ENCODE data around the gene SERBP1. TPM values are rescaled to one million over a fixed set of nuclear protein-coding genes. Genes with fewer than 3 reads are reported as not detected.
"Not testable (repeated sequence)": the region's sequence is repeated elsewhere in the genome, so short reads cannot be mapped to it uniquely, and the experiment has no call there.

SERBP1 gene
- total RNA-seq, 2 experiments from 2014 or later, result 280 to 297 TPM

DNA sequence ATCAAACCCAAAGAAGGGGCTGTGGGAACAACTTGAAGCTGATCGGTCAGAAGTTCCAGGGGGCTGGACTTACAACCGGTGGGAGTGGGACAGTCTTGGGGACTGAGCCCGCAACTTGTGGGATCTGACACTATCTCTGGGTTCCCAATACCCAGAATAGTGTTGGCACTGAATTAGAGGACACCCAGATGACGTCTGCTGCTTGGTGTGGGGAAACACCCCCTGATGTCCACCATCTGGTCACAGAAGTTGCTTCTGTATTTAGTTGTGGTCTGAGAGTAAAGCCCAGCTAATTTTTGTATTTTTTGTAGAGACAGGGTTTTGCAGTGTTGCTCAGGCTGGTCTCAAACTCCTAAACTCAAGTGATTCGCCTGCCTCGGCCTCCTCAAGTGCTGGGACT, 28.8 kb downstream of the SERBP1 start:
- ChIA-PET POLR2A (interaction anchor here (0.6 kb wide), 1 partner anchor 29 kb away, joined by 3 read pairs; no protein-coding TSS in a partner anchor), CTCF (interaction anchor here (1.1 kb wide), 1 partner anchor 189 kb away, joined by 4 read pairs; no protein-coding TSS in a partner anchor)
- H3K4me1 Mint-ChIP-seq (ENCODE audit: low read depth), result no peaks in the 10 kb centered on the region
- ATAC-seq, result no peak
- no peaks in the 10 kb centered on the region for H3K9me3 Mint-ChIP-seq (ENCODE audit: insufficient read depth)
- DNase-seq, result no peak
- no peak overlapping the region for H3K4me3 Mint-ChIP-seq
- H3K27me3 Mint-ChIP-seq (ENCODE audit: low read depth), result no peaks in the 10 kb centered on the region
- H3K36me3 Mint-ChIP-seq (ENCODE audit: low read depth), result peaks cover 40% of the 10 kb centered on the region
- no peak overlapping the region for H3K27ac Mint-ChIP-seq

DNA sequence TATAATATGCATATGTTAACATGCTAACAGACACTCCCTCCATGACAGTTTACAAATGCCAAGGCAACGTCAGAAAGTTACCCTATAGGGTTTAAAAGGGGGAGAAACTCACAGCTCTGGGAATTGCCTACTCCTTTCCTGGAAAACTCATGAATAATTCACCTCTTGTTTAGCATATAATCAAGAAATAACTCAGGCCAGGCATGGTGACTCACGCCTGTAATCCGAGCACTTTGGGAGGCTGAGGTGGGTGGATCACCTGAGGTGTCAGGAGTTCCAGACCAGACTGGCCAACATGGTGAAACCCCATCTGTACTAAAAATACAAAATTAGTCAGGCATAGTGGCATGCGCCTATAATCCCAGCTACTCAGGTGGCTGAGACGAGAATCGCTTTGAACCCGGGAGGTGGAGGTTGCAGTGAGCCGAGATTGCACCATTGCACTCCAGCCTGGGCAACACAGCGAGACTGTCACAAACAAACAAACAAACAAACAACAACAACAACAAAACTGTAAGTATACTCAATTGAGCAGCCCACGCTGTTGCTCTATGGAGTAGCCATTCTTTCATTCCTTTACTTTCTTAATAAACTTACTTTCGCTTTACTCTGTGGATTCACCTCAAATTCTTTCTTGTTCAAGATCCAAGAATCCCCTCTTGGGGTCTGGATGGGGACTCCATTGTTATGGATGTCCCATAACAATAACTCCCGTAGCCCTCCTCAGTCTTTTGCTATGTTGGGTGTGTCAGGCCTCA, 30.0 kb downstream of the SERBP1 start:
- DNase-seq; POLR2A ChIA-PET; H3K4me3 Mint-ChIP-seq; H3K27ac Mint-ChIP-seq; H3K9me3 Mint-ChIP-seq (ENCODE audit: insufficient read depth); H3K27me3 Mint-ChIP-seq (ENCODE audit: low read depth); H3K4me1 Mint-ChIP-seq (ENCODE audit: low read depth); CTCF ChIA-PET; ATAC-seq: not testable (repeated sequence)
- peaks cover 49% of the 10 kb centered on the region for H3K36me3 Mint-ChIP-seq (ENCODE audit: low read depth)

DNA sequence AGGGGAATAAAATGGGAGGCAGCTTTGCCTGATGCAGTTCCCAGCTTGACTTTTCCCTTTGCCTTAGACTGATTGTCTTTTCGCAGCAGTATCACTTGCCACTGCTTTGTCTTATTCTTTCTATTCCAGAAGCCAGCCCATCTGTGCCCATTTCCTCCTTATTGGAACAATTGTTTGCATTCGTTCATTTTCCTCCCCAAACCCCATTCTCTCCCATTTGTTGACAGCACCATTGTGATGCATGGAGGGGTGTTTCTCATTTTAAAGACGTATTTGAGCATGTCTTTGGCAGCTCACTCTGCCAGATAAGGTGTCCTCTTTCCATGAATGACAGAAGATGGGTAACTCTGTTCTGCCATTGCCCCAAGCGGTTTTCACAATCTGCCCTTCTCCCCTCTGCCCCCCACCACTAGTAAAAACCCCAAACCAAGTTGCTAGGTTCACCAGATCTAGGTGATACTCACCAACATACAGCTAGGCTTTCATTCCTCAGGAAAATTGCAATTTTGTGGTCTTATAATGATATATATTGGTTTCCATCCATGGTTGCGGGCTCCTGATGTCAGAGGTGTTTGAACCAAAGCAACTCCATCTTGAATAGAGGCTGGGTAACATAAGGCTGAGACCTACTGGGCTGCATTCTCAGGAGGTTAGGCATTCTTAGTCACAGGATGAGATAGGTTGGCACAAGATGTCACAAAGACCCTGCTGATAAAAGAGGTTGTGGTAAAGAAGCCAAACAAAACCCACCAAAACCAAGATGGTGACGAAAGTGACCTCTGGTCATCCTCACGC, 30.8 kb downstream of the SERBP1 start:
- Mint-ChIP-seq H3K4me3 (no peak overlapping the region), H3K27ac (no peak overlapping the region), H3K9me3 (ENCODE audit: insufficient read depth) (no peaks in the 10 kb centered on the region), H3K36me3 (ENCODE audit: low read depth) (peaks cover 47% of the 10 kb centered on the region), H3K27me3 (ENCODE audit: low read depth) (no peaks in the 10 kb centered on the region), H3K4me1 (ENCODE audit: low read depth) (no peaks in the 10 kb centered on the region)
- POLR2A ChIA-PET, result no interaction called here
- DNase-seq (no peak), ATAC-seq (no peak)
- CTCF ChIA-PET, result interaction anchor here (1.1 kb wide), 1 partner anchor 9 kb away, joined by 3 read pairs; no protein-coding TSS in a partner anchor

DNA sequence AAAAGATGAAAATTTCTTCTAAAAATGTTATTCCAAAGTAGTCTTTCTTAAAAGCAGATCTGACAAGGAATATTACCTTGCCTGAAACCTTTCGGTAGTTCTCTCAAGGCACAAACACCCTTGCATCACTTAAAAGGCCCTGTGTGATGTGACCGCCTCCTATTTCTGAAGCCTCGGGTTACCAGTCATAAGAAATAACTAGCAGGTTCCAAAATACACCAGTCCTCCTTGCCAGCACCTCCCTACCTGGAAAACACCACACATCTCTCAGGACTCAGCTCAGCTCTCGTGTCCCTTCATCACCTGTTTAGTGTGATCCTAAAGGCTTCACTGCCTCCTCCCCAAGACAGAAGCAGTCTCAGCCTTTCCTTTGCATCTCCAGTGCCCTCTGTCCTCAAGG, 35.7 kb downstream of the SERBP1 start:
- H3K4me1 Mint-ChIP-seq (ENCODE audit: low read depth), result no peaks in the 10 kb centered on the region
- ChIA-PET POLR2A (no interaction called here), CTCF (interaction anchor here (0.7 to 1.0 kb wide), 3 partner anchors 12 to 245 kb away, joined by 3 read pairs; no protein-coding TSS in a partner anchor)
- H3K4me3 Mint-ChIP-seq, result no peak overlapping the region
- DNase-seq (no peak), ATAC-seq (no peak)
- H3K27ac Mint-ChIP-seq, result no peak overlapping the region
- no peaks in the 10 kb centered on the region for H3K9me3 Mint-ChIP-seq (ENCODE audit: insufficient read depth)
- H3K36me3 Mint-ChIP-seq (ENCODE audit: low read depth), result peaks cover 62% of the 10 kb centered on the region
- H3K27me3 Mint-ChIP-seq (ENCODE audit: low read depth), result no peaks in the 10 kb centered on the region

DNA sequence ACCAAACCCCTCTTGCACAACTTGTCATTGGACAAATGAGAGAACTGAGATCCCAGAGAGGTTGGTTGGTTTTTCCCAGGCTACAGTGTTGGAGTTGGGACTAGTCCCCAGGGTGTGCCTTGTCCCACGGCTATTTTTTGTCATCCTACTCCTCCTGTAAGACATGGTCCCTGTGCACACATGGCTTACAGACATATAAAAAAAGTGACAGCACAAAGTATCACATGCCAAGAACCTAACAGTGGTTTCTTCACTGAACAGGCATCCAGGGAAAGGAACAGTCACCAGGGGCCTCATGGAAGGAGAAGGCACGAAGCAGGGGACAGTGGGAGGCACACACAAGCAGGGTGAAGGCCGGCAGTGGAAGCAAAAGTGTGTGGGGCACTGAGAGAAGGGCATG, 36.5 kb downstream of the SERBP1 start:
- ChIA-PET CTCF (interaction anchor here (0.9 to 1.0 kb wide), 2 partner anchors 13 to 107 kb away, joined by 3 read pairs; no protein-coding TSS in a partner anchor), POLR2A (no interaction called here)
- H3K4me1 Mint-ChIP-seq (ENCODE audit: low read depth), result no peaks in the 10 kb centered on the region
- no peaks in the 10 kb centered on the region for H3K9me3 Mint-ChIP-seq (ENCODE audit: insufficient read depth)
- H3K27me3 Mint-ChIP-seq (ENCODE audit: low read depth), result no peaks in the 10 kb centered on the region
- peaks cover 58% of the 10 kb centered on the region for H3K36me3 Mint-ChIP-seq (ENCODE audit: low read depth)
- DNase-seq (no peak), ATAC-seq (no peak)
- H3K27ac Mint-ChIP-seq, result no peak overlapping the region
- no peak overlapping the region for H3K4me3 Mint-ChIP-seq

DNA sequence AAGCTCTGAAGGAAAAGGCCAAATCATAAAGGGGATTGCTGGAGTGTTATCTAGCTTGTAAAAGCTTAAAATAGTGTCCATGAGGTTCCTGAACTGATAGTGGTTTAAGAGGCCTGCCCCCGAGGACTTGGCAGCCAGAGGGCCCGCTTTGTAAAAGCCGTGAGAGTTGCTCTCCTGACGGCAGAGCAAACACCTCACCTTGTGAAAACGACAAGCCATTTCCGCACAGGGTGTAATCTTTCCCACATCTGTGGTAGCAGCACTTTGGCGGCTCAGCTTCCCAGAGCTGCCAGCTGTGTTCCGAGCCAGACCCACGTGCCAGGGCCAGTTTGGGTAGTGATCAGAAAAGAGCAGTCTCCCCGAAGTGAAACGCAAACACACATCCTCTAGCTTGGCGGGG, 37.0 kb downstream of the SERBP1 start:
- H3K27ac Mint-ChIP-seq, result peak overlapping the region; percentile 33
- H3K4me3 Mint-ChIP-seq, result no peak overlapping the region
- H3K27me3 Mint-ChIP-seq (ENCODE audit: low read depth), result no peaks in the 10 kb centered on the region
- no peaks in the 10 kb centered on the region for H3K4me1 Mint-ChIP-seq (ENCODE audit: low read depth)
- ChIA-PET CTCF (interaction anchor here (0.9 kb wide), 1 partner anchor 27 kb away, joined by 3 read pairs; no protein-coding TSS in a partner anchor), POLR2A (no interaction called here)
- DNase-seq, result no peak
- ATAC-seq, result no peak
- no peaks in the 10 kb centered on the region for H3K9me3 Mint-ChIP-seq (ENCODE audit: insufficient read depth)
- H3K36me3 Mint-ChIP-seq (ENCODE audit: low read depth), result peaks cover 57% of the 10 kb centered on the region

DNA sequence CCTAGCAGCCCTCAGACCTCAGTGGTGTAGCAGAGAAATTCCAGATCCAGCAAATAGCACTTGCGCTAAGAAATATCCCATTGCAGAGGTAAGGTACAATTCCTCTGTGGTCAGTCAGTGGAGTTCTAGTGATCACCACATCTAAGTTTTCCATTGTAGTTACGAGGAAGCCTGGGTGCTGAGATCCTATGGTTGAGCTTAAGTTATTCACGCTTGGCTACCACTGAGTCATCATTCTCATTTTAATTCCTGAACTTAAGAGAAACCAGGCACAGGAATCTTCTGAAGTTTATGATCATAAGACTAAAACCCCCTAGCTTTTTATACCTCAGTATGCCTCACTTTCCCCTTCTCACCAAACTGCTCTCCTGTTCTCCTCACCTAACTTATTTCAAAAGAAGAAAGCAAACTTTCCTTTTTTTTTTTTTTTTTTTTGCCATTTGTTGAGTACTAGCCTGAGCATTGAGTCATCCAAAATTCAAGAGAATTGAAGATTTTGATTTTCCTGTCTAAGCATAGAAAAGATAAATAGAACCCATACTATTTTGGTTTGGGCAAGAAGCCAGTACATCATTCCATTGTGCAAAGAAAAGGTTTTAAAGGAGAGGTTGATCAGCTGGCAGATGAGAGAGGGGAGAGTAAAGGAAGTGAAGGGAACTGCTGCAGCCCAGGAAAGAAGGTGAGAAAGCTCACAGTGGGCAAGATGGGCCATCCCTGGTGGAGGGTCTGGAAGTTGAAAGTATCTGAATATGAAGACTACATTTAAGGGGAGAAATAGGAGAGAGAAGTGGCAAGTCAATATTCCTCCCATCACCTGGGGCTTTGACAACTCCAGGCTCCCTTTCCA, 39.9 kb downstream of the SERBP1 start:
- DNase-seq, result no peak
- Mint-ChIP-seq H3K27ac (no peak overlapping the region), H3K4me3 (no peak overlapping the region), H3K27me3 (ENCODE audit: low read depth) (no peaks in the 10 kb centered on the region), H3K9me3 (ENCODE audit: insufficient read depth) (peaks cover 2% of the 10 kb centered on the region), H3K4me1 (ENCODE audit: low read depth) (no peaks in the 10 kb centered on the region), H3K36me3 (ENCODE audit: low read depth) (peaks cover 47% of the 10 kb centered on the region)
- ChIA-PET POLR2A (interaction anchor here (1.5 kb wide), 1 partner anchor 8 kb away, joined by 4 read pairs; no protein-coding TSS in a partner anchor), CTCF (interaction anchor here (1.1 kb wide), 1 partner anchor 37 kb away, joined by 3 read pairs; no protein-coding TSS in a partner anchor)
- ATAC-seq, result no peak

DNA sequence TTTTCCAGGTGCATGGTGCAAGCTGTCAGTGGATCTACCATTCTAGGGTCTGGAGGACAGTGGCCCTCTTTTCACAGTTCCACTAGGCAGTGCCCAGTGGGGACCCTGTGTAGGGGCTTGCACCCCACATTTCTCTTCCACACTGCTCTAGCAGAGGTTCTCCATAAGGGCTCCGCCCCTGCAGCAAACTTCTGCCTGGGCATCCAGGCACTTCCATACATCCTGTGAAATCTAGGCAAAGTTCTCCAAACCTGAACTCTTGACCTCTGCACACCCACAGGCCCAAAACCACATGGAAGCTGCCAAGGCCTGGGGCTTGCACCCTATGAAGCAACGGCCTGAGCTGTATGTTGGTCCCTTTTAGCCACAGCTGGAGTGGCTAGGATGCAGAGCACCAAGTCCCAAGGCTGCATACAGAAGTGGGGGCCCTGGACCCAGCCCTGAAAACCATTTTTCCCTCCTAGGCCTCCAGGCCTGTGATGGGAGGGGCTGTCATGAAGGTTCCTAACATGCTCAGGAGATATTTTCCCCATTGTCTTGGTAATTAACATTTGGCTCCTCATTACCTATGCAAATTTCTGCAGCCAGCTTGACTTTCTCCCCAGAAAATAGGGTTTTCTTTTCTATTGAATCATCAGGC, 46.1 kb downstream of the SERBP1 start:
- POLR2A ChIA-PET, result interaction anchor here (0.7 kb wide), 1 partner anchor 51 kb away, joined by 4 read pairs; no protein-coding TSS in a partner anchor
- DNase-seq, result no peak
- Mint-ChIP-seq H3K27ac (no peak overlapping the region), H3K4me3 (no peak overlapping the region), H3K4me1 (ENCODE audit: low read depth) (no peaks in the 10 kb centered on the region), H3K9me3 (ENCODE audit: insufficient read depth) (peaks cover 11% of the 10 kb centered on the region), H3K27me3 (ENCODE audit: low read depth) (no peaks in the 10 kb centered on the region), H3K36me3 (ENCODE audit: low read depth) (peaks cover 64% of the 10 kb centered on the region)
- CTCF ChIA-PET, result interaction anchor here (0.7 kb wide), 1 partner anchor 170 kb away, joined by 5 read pairs; no protein-coding TSS in a partner anchor
- ATAC-seq, result no peak

DNA sequence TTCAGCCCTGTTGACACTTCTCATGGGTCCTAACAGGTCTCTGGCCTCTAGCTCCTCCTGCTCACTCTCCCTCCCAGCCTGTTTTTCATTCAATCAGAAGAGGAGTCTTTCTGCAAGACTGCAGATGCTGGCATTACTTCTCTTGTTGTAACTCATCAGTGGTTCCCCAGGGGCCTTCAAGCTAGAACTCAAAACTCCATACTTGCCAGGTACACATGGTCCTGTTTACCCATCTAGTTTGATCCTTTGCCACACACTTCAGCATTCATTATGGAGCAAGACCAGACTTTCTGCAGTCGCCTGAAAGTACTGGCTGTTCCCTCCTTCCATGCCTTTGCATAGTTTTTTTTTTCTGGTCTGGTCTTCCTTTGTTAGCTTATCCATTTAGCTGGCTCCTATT, 47.9 kb downstream of the SERBP1 start:
- H3K9me3 Mint-ChIP-seq (ENCODE audit: insufficient read depth), result peaks cover 11% of the 10 kb centered on the region
- H3K36me3 Mint-ChIP-seq (ENCODE audit: low read depth), result peaks cover 72% of the 10 kb centered on the region
- peaks cover 6% of the 10 kb centered on the region for H3K4me1 Mint-ChIP-seq (ENCODE audit: low read depth)
- CTCF ChIA-PET, result no interaction called here
- no peaks in the 10 kb centered on the region for H3K27me3 Mint-ChIP-seq (ENCODE audit: low read depth)
- H3K4me3 Mint-ChIP-seq, result no peak overlapping the region
- DNase-seq (no peak), ATAC-seq (no peak)
- POLR2A ChIA-PET, result no interaction called here
- H3K27ac Mint-ChIP-seq, result no peak overlapping the region

DNA sequence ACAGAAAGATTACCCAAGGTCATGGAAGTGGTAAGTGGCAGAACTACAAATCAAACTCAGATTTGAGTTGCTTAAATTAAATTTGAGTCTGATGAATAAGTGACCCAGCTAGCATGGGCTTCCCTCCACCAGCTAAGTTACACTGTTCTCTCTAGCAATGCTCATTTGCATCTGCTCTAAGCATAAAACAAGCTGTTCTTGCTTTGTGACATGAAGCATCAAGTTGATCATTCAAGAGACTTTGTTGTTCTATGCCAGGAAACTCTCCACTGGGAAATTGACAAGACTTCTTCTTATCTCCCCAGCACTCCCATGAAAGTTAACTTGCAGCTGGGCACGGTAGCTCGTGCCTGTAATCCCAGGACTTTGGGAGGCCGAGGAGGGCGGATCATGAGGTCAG, 49.0 kb downstream of the SERBP1 start:
- Mint-ChIP-seq H3K4me3 (no peak overlapping the region), H3K27ac (no peak overlapping the region), H3K36me3 (ENCODE audit: low read depth) (peaks cover 79% of the 10 kb centered on the region), H3K4me1 (ENCODE audit: low read depth) (peaks cover 12% of the 10 kb centered on the region), H3K27me3 (ENCODE audit: low read depth) (no peaks in the 10 kb centered on the region), H3K9me3 (ENCODE audit: insufficient read depth) (peaks cover 11% of the 10 kb centered on the region)
- CTCF ChIA-PET, result no interaction called here
- ATAC-seq, result no peak
- DNase-seq, result no peak
- POLR2A ChIA-PET, result no interaction called here

DNA sequence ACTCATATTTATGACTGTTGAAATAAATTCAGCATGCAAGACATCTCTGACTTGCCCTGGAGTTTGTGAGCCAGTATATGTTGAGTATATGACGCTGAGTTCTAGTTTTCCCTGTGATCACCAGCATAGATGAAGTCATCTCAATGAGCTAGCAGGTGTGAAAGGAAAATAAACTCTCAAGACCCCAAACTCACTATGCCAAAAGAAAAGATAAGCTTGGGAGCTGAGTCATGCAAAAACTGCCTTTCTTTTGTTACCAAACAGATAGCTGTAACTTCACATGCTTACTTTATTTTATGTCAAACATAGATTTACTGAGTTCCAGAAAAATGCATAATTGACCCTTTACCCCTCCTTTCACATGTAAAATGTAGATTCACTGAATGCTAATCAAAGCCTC, 52.9 kb downstream of the SERBP1 start:
- no peaks in the 10 kb centered on the region for H3K9me3 Mint-ChIP-seq (ENCODE audit: insufficient read depth)
- H3K27ac Mint-ChIP-seq, result no peak overlapping the region
- H3K27me3 Mint-ChIP-seq (ENCODE audit: low read depth), result no peaks in the 10 kb centered on the region
- POLR2A ChIA-PET, result no interaction called here
- no peak overlapping the region for H3K4me3 Mint-ChIP-seq
- H3K36me3 Mint-ChIP-seq (ENCODE audit: low read depth), result peaks cover 58% of the 10 kb centered on the region
- DNase-seq (no peak), ATAC-seq (no peak)
- CTCF ChIA-PET, result interaction anchor here (1.3 kb wide), 1 partner anchor 163 kb away, joined by 3 read pairs; no protein-coding TSS in a partner anchor
- H3K4me1 Mint-ChIP-seq (ENCODE audit: low read depth), result peaks cover 12% of the 10 kb centered on the region
